GM21723 (cell line): ENCODE data around the gene ATOH8.

Experiments used
- ATAC-seq: cut with Tn5 transposase; IDR thresholded peaks from one replicate; pipeline ENCODE4 v1.9.1; 2021; ENCODE audit warnings: mild to moderate bottlenecking, moderate library complexity; ENCODE audit not compliant: unreplicated experiment

The ATOH8 gene

DNA sequence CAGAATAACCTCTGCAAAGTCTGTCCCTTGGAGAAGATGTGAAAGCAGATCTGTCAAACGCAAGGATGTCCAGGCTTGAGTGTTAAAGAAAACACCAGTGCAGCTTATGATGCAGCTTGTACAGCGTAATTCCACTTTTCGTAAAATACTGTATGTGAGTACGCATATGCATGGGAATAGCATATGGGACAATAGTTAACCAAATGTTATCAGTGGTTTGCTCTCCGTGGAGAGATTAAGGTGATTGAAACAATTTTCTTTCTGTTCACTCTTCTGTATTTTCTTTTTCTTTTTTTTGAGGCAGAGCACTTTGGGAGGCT is 27.2 kb downstream of the ATOH8 start:
- ATAC-seq, result no peak

DNA sequence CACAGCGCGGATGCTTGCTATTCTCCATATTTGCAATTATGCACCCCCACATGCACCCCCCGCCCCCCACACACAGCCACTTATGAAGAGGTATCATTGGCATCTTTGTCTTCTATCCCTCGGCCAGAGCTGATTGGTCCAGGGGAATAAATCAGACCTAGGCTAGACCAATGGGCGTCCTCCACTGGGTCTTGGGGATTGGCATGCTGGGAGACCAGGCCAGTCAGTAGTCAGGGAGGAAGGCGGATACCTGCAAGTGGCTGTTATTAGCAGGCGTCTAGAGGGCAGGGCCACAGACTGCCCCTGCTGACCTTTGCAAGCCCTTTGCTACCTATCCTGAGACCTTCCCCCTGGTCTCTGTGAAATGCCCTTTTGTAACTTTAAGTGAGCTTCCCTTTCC is 30.0 kb downstream of the ATOH8 start:
- no peak for ATAC-seq

DNA sequence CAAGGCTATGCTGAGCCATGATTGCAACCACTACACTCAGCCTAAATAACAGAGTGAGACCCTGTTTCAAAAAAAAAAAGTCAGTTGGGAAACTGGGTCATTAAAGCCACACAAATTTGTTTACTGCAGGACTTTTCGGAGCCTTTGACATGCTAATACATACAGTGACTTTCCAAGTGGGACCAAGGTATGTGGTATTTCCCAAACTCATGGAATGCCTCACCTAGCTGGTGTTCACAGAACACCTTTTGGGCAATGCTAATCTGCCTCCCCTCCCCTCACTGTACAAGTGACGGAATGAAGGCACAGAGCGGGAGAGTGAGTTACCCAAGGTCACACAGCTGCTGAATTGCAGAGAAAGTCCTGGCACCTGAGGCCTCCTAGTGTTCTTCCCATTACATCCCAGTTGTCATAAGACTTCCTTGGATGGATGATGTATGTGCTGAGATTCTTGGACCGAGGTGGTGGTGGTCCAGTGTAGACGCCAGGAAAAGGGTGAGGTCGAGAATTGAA is 30.7 kb downstream of the ATOH8 start:
- no peak for ATAC-seq

DNA sequence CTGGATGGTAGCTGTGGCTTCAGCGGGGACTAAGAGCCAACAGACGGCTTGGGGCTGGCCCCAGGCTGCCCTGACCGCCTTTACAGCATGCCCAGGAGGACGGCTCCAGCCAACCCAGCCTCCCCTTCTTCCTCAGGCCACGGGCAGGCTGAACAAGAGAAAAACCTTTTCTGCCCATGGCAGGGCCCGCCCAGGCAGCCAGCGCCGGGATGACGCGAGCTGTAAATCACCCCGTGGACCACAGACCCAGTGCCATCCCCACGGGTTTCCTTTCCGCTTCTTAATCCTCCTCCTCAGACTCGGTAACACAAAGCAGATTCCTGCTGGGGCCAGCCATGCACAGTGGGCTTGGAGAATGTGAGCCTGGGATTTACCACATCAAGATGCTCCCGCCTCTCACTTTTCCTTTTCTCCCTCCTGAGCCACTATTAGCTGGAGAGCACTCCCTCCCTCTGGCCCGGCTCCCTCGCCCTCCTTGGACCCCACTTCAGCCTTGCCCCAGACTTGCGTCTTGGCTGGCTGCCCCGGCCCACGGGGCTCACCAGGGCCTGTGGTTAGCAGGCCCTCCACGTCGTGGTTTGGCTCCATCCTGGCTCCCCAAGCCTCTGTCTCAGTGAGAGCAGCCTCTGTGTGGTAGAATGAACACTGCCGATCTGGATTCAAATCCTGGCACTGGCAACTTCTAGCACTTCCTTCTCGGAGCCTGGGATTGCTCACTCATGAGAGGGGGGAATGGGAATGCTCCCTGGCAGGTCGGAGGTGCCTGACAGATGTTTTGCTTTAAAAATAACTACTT is 31.4 kb downstream of the ATOH8 start:
- no peak for ATAC-seq

DNA sequence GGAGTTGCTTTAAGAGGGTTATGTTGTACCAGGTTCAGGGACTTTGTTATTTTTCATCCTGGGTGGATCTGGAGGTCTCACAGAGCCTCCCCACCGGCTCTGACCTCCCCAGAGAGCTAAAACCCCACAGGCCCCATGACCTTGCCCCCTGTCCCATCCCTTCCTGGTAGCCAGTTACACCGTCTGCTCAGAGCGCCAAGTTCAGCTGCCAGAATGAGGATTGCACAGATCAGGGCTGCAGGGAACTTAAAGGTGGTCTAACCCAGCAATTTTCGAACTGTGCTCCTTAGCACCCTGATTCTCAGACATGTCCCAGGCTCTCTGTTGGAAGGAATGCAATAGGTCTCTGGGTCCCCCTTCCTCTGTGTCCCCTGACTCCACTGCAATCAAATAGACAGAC is 32.1 kb downstream of the ATOH8 start:
- no peak for ATAC-seq

DNA sequence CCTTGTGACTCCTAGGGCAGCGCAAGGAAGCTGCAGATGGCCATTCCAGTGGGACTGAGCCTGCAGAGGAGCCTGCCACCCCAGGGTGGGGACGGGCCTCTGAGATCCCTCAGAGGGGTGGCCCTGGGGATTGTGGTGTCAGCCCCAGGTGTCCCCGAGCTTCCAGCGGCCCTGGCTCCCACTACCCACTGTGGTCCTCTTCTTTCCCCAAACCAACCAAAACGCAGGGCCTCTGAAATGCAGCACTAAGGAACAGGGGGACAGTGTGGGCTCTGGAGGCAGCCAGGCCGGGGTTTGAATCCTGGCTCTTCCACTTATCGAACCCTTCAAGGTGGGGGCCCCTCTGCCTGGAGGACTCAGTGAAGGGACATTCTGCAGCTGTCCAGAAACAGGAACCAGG is 32.7 kb downstream of the ATOH8 start:
- no peak for ATAC-seq

DNA sequence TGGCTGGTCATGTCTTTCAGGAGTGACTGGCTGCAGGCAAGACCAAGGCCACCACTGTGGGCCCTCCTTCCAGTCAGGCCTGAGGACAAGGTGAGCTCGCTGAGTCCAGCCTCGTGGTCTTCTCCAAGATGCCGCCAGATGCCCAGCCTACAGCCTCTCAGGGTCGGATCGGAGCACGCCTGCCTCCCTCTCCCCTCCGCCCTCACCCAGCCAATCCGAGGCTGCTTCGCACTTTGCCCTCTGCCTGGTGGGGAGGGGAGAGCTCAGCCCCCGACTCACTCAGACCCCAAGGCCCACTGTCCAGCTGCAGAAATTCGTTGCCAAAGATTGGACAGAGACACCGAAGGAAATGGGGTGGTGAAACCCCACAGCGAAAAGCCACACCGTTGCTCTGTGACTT is 33.1 kb downstream of the ATOH8 start:
- ATAC-seq, result no peak

DNA sequence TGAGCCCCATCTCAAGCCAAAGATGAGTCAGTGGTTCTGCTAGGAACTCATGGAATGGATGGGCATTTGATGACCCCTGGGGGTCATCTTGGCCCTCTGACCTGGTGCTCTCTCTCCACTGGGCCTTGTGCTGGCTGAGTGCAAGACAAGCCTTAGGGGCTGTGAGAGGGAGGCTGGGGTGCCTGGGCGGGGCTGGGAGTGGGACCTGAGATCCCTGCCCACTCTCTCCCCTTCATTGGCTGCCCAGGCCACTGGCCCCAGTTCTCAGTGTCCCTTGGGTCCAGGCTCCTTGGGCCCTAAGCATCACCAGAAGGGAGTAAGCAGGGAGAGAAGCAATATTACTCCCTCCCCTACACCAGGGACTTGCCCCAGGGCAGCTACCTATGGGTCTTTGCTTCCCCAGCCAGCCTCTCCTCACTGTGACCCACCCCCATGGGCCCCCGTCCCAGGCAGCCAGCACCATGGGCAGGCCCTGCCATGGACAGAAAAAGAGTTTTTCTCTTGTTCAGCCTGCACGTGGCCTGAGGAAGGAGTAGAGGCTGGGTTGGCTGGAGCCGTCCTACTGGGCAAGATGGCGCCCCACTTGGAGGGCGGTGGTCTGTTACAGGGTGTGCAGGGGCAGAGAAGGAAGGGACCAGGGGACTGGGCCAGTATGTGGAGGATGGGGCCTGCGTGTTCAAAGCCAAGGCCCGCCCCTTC is 33.6 kb downstream of the ATOH8 start:
- no peak for ATAC-seq

DNA sequence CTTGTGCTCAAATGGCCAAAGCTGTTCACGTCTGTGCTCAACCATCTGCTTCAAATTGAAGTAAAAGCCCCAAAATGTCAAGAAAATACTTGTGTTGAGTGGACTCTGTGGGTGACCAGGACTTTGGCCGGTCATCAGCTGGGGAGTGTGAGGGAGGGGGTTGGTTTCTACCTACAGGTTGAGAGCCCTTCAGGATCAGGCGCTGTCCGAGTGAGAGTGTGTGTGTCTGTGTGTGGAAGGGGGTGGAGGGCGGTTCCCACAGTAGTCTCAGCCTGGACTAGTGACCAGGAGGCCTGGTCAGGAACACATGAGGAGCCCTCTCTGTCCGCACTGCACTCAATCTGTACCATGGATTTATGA is 34.2 kb downstream of the ATOH8 start:
- ATAC-seq, result no peak

DNA sequence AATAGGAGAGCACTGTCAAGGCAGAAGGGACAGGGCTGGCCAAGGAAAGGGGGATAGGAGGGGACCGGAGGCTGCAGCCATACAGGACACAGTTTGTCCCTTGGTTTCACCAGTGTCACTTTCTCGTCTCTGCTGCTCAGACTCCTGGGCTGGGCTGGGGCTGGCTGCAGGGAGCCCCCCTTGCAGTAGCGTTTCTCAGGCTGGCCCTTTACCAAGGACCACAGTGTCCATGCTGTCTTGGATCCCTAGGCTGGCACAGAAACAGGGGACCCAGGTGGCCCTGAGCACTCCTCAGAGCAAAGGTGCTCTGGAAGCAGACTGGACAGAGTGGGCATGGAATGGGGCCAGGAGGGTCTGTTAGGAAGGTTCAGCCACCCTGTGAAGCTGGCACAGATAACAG is 34.8 kb downstream of the ATOH8 start:
- ATAC-seq, result no peak

DNA sequence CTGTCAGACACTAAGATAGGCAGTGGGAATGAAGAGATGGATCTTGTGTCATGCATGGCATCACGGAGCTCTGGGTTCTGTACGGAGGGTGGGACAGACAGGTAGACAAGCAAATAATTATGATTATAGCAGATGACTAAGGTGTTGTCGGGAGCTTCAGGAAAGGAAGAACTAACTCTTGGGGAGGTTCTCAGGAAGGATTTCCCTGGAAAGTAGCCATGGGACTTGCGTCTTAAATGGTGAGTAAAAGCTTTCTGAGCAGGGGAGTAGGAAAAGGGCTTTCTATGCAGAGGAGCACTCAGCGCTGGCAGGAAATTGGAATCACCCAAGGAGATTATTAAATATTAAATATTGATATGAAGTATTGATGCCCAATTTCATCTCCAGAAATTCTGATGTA is 35.5 kb downstream of the ATOH8 start:
- ATAC-seq, result no peak

DNA sequence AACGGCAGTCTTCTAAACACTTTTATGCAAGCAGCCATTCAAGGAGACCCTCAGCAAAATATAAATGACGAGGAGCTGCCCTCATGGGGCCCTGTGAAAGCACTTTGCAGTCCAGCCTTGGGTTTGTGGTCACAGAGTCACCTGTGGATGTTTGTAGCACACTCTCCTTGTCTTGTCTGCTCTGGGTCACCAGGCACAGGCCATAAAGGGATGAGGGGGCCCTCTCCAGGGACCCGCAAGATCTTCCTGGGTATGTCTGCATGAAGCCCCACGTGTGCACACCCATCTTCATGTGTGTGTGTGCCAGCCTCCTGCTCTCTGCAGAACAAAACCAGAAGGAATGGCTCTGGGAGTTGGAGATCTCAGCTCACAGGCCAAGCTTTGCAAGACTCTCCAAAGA is 36.2 kb downstream of the ATOH8 start:
- ATAC-seq, result no peak

DNA sequence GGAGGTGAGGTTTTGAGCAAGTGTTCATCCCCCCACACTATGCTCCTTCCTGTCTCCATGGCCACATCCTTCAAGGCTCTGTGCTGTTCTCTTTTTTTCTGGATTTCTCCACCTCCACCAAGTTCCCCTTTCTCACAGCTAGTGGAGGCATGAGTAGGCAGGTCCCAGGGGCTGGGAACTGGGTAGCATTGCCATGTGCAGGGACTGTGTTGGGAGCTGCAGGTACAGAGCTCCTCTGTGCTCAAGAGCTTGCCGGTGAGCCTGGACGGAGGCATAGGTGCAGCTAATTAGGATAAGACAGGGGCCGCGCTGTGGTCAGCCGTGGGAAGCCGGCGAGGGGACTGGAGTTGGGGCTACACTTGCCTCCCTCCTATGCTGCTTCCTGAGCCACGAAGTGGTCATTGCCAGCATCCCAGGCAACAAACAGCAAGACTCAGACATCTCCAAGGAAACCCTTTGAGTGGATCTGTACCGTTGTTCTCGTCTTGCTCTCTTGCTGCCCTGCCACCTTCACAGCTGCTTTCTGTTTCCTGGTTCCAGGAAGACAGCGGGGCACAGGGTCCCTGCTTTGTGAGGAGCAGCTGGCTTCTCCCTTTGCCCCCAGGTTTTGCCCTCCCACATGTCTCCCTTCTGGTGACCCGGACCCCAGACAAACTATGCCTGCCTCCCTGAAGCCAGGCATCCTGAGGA is 36.9 kb downstream of the ATOH8 start:
- no peak for ATAC-seq

DNA sequence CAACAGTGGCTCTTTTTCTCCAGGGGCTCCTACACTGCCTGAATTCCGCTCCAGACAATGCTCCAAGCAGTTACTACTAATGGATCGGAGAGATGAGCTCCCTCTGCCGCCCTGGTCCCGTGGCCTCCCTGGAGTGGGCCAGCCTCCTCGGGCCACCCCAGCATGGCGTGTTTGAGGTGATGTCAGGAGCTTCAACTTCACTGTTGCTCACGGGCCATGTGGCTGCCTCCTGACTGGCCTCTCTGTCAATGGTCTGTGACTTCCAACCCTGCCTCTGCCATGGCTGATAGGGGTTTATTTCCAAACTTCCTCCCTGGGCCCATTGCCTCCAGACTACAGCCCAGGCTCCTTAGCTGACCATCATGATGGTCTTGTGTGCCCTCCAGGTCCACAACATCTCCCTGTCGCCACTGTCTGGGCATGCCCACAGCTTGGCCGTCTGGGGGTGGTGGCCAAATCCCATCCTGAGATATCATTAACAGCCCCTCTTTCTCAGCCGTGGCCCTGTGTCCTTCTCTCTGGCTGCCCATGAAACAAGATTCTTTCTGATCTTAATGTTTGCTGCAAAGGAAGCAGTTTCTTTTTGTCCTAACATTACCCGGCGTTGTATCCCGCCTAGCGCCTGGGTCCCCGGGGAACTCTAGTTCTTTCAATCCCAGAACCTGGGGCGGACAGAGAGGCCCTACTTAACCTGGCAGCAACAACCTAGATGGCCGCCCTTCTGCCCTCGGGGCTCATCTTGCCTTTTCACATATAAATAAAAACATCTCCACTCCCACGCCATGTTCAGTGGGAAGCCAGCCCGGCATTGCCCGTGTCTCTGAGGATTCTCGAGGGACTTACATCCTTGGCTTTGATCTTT is 38.1 kb downstream of the ATOH8 start:
- ATAC-seq, result no peak

DNA sequence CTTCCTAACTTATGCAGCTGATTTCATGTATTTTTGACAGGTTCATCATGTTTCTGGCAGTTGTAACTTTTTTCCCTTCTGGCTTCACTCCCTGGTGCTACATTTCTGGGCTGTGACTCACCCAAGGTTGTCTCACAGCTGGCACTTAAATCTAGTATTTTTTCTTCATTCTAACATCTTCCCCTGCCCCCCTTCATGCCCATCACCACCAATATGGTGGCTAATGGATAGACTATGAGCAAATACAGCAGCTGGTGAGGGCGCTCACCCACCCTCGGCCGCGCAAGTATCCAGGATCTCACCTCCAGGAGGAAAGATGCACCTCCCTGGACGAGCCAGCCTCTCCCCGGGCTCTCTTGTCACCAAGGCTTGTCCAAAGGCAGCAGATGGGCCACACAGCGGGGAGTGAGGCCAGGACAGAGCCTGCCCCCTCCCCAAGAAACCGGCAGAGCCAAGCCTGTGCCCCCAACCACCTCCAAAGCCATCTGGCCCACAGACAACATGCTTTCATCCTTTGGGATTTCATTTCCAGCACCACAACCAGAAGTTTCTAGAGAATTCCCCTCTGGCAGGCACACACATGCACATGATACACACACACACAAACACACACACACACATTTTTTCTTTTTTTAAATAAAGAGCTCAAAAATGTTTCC is 39.1 kb downstream of the ATOH8 start:
- no peak for ATAC-seq

DNA sequence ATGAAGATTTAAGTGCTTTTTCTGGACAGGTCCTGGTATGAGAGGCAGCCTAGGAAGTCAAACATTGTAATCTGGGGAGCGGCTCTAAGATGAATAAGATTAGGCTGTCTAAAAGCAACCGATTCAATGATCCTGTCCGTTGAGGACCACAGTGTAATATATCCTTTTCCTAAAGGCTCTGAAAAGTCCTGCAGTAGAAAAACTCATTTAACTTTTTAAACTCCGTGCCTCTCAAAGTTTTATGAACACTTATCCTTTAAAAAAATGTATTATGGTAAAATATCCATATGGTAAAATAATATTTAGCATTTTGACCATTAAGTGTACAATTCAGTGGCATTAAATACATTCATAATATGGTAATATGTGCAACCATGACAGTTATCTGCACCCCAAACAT is 39.8 kb downstream of the ATOH8 start:
- no peak for ATAC-seq

DNA sequence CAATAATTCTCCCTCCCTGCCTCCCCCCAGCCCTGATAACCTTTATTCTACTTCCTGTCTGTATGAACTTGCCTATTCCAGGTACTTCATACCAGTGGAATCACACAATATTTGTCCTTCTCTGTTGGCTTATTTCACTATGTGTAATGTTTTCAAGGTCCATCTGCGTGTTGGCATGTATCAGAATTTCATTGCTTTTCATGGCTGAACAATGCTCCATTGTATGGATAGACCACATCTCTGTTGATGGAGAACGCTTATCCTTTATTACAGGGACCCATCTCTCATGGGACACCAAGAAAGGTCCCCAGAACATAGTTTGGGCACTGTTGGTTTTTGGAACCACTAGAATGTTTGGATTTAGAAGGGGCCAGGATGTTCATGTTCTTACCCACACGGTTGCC is 40.2 kb downstream of the ATOH8 start:
- ATAC-seq, result no peak

DNA sequence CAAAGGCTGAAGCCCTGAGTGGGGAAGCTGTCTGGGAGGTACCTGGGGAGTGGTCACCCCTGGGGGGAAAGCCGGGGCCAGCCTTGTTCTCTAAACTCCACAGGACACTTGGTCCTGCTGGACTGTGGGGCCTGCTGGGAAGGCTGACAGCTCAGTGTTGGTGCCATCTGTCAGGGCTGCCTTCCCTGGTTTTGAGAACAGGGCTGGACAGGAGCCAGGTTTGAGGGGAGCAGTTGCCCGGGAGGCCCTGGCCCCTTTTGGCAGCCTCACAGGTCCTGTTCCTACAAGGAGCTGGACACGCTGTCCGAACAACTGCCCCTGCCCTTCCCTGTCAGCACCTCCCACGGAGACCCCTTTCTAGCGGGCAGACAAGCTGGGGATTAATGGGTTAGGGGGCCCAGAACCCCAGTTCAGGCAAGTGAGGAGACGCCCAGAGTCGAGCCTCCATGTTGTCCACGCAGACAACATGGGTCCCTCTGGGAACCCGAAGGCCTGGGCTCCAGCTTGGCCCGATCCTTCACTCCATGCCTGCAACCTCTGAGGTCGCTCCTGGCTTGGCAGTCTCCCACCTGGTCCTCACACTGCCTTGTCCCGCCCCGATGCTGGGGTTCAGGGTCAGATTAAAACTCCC is 40.8 kb downstream of the ATOH8 start:
- ATAC-seq, result no peak

DNA sequence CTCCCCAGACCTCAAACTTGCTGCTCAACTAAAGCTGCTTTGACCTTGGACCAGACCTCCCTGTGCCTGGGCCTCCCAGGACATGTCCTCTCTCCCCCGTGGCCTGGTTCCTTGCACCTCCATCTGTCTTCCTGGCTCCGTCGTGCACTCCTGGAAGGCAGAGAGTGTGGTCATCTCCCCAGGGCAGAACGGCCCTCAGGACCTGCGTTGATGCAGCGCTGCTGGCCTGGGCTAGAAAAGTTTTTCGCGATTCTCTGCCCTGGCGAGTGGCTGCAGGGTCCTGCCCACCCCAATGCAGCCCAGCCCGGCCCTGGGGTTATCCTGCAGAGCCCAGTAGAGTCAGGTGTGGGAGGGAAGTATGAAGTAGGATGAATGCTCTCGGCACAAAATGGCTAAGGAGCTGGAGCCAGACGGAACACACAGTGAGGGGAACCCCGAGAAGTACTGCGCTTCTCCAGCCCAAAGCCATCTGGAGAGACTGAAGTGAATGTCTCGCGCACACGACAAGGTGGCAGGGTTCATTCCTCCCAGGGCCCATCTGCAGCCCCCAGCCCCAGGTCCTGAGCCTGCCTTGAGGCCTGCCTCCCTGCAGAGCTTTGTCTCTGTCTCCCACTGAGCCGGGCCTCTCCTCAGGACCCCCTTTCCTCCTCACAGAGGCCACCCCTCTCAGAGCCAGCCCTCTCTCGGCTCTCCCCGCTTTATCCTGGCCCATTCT is 41.7 kb downstream of the ATOH8 start:
- no peak for ATAC-seq

DNA sequence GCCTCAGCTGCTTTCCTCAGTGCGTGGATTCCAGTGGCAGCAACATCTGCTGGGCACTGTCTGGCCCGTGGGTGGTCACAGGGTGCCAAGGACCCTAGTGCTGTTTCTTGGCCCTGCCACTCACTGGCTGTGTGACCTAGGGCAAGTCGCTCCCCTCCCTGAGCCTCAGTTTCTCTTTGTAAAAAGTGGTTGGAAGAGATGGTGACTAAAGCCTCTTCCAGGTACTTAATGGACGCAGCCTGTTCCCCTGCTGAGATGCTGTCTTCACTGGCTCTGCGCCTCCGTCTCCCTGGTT is 42.2 kb downstream of the ATOH8 start:
- no peak for ATAC-seq
